Skeletal muscle satellite cell (primary cell): ENCODE measurements around the gene PRKRIP1. TPM values are rescaled to one million over a fixed set of nuclear protein-coding genes. Genes with fewer than 3 reads are reported as not detected.

Experiments used
- small RNA-seq: library from RNA; depleted of rRNA; stranded (forward); fragments of <200 nt; gene quantifications from one replicate; pipeline ENCODE3, GENCODE V24; 2012

PRKRIP1 gene

Small RNA genes lying within 50 kb of the gene (small RNA-seq; reads per million reads assigned to genes)
- gene AC091390.4 (not detected), gene MIR548O (not detected)
